ENCODE measurements around the gene PTPN2.

GRCh38 chr18:12802538-12802937 is 81.5 kb downstream of the PTPN2 start:
- no peak for TF ChIP-seq GATA3 (IDR thresholded peaks at IDR 0.05; ENCODE audit: low read depth, low read length)
- no peak for TF ChIP-seq GATA2 (IDR thresholded peaks at IDR 0.05; ENCODE audit: low read depth, low read length)
